Urothelium cell line (cell line): ENCODE measurements around the gene GPR153.

Source experiments
- DNase-seq: peaks from one replicate; pipeline ENCODE4 v3.0.0; 2011; ENCODE audit warnings: low spot score, mixed read lengths
- FAIRE-seq: peaks from 2 replicates; lab custom pipeline; 2011; peaks lifted over from hg19 to GRCh38; lab: Jason Lieb, UNC

The GPR153 gene

GRCh38 chr1:6271006-6271405 is 10.1 kb upstream of the GPR153 start:
- FAIRE-seq (no peak), DNase-seq (no peak)

DNA sequence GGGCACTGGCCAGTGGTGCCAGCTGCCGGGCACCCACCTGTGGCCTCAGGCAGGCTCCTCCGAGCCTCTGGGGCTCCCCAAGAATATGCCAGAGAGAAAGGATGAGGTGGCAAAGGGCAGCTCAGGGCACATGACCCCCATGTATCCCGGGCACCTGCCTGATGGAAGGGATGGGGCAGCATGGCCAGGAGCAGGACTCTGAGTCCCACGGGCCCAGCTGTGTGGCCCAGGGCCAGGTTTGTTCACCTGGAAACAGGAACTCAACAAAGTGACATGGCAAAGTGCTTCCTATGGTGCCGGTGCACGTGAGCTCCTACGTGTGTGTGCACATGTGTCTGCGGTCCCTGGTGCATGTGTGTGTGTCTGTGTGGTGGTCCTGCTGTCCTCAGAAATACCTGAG is 9.5 kb upstream of the GPR153 start:
- FAIRE-seq, result no peak

GRCh38 chr1:6269720-6270400 is 9.0 kb upstream of the GPR153 start:
- DNase-seq (no peak), FAIRE-seq (no peak)

More for the DNA sequence above, 9.5 kb upstream of the GPR153 start:
- no peak for DNase-seq

- FAIRE-seq, result no peak
- DNase-seq, result no peak
Observed at GRCh38 chr1:6269296-6269695, 8.4 kb upstream of the GPR153 start.

DNA sequence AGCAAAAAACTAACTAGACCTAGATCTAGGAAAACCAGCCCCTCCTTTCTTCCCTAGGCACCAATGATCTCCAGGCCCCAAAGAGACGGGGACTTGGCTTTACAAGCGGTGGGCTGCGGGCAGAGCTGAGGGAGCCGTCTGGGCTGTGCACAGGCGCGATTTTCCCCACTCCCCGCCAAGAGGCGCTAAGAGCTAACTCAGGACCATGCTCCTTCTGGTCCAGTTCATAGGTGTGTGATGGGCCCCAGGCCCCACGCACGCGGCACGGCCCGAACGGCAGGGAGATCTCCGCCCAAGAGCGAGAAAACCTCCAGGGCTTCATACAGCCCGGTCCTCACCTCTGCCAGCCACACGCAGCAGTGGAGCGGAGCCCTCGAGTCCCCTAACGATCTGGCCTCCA is 7.5 kb upstream of the GPR153 start:
- FAIRE-seq (no peak), DNase-seq (no peak)

DNA sequence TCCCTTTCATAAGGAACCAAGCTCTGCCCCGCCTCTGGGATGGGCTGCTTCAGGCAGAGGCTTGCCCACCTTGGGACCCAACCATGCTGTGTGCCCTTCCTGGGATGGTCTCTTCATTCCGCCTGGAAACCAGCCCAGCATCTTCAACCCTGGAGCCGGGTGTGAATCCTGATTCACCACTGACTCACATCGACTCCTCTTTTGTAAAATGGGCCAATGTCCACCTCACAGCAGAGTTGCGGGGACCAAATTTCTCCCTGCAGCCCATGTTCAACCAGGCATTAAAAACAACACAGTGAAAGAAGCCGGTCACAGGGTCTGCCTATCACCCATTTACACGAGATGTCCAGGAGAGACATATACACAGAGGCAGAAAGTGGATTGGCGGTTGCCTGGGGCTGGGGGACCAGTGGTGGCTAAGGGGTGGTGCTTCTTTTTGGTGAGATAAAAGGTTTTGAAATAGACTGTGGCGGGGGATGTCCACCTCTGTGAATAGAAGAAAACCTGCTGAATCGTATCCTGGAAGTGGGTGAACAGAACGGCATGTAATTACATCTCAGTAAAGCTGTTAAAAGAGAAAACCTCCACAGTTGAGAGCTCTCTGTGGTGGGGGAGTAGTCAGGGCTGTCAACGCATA is 6.9 kb upstream of the GPR153 start:
- FAIRE-seq, result no peak

DNA sequence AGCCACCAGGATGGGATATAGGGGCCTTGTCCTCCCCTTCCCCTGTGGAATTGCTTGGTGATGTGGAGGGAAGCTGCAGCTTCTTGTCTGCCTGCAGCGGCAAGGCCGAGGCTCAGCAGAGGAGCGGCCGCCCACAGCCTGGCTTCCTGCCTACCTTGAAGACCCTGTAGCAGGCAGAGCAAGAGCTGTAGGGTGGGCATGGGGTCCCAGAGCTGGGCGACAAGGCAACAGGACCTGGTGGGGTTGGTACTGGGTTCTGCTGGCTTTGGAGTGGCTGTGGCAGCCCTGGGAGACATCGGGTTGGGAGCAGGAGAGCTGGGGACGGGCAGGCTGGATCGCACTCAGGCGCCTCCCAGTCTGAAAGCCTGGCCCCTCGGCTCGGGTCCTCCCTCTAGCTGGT is 5.7 kb upstream of the GPR153 start:
- no peak for FAIRE-seq

More for the DNA sequence above, 6.9 kb upstream of the GPR153 start:
- no peak for DNase-seq

GRCh38 chr1:6265151-6265550 is 4.3 kb upstream of the GPR153 start:
- no peak for FAIRE-seq

More for the DNA sequence above, 5.7 kb upstream of the GPR153 start:
- DNase-seq, result no peak

DNA sequence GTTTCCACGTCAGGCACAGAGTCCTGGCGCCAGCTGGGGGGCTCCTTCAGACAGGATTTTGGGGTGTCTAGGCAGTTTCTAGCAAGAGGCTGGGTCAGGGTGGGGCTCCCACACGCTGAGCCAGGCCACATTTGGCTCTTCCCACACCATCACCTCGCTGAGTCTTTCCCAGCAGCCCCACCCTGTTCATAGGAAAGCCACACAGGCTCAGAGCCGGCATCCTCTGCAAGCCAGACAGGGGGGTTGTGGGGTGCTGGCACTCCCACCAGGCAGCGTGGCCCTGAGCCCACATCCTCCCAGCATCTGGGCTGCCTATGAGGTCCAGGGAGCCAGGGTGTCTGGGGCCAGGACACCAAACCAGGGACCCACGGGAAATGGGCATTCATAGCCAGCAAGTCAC is 2.8 kb upstream of the GPR153 start:
- FAIRE-seq (no peak), DNase-seq (no peak)

More at GRCh38 chr1:6265151-6265550, 4.3 kb upstream of the GPR153 start:
- DNase-seq, result no peak

DNA sequence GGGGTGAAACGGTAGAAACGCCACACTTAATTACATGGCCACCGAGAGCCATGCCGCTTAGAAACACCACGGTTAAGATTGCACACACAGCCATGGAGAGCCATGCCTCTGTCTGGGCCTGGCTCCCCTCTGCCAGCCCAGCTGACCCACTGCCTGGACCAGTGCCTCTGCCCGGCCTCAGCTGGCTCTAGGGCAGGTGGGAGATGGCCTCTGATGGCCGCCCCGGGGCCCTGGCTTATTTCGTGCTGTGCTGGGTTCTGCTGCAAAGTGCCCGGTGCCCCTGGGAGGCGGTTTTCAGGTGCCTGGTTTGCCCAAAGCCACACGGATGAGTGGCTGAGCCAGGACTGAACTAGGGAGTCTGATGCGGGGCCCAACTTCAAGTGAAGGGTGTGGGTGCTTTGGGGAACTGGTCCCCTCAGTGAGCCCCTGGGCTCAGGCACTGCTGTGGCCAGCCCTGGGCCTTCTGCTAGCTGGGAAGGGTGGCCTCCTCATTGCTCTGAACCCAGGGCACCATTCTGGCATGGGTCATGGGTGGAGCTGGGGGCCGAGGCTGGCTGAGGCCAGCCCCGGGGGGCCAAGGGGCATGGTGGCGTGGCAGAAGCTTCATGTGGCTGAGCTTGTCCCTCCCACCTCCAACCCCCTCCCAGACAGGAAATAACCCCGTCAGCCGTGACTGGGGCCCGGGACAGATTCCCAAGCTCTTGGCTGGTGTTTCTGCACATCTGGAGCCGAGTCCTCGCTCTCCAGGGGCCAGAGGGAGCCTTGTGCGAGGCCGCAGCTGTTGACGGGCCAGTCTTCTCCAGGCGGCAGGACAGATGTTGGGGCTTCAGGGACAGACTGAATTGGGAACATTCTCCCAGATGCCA is 1.9 kb upstream of the GPR153 start:
- no peak for DNase-seq
- no peak for FAIRE-seq

- DNase-seq (no peak), FAIRE-seq (no peak)
Observed at GRCh38 chr1:6261615-6261995, 707 bp upstream of the GPR153 start.

DNA sequence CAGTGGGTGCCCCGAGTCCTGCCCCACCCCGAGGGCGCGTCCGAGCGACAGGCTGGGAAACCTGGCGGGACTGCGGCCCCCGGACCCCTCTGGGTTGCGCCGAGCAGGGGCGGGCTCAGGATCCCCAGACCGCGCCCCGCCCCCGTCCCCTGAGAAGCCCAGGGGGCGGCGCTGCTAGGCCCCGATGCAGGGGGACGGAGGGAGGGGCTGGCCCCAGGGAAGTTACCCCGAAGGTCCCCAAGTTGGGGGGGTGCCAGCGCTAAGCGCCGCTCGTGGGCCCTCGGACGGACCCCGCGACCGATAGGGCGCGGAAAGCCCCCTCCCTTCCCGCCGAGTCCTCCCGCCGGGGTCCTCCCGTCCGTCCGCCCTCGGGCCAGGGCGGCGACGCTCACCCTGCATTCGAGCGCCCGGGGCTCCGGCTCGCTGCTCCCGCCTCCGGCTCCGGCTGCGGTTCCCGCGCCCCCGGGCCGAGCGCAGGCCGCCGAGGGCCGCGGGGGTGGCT is 414 bp downstream of the GPR153 start:
- FAIRE-seq, result no peak

DNA sequence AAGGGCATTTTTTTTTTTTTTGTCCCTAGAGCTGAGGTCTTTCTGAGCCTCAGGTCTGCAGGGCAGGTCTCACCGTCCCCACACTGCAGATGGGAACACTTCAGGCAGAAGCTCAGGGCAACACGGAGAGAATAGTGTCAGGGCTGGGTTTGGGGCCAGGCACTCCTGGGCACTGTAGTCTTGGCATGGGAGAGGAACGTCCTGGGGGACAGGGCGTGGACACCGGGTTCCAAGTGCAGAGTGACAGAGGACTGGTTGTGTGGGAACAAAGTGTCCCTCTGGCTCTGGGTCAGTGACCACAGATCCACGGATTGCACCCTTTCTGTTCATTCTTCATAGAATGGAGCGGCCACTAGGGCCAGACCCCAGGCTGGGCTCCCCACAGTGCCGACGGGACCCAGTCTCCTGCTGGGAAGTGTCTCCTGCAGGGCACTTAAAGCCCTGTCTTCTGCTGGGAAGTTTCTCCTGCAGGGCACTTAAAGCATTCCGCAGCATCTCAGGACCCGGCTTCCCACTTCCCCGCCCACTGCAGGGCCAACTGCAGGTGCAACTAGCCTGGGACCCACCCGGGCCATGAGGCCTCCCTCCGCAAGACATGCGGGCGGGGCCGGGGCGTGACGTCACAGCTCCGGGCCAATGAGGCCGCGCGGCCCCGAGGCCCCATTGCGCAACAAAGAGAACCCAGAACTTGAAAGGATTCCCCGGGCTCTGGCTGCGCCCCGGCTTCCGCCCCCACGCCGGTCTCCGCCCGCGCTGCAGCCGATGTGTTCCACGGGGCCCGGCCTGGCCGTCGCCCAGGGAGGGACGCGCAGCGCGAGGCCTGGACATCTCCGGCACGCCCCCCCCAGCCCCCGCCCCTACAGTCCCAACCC is 1.2 kb downstream of the GPR153 start:
- no peak for FAIRE-seq
- peak; percentile 85 for DNase-seq

More for the DNA sequence above, 414 bp downstream of the GPR153 start:
- DNase-seq, result peak; percentile 52

- no peak for FAIRE-seq
- no peak for DNase-seq
Observed at GRCh38 chr1:6258675-6259074, 2.2 kb downstream of the GPR153 start.

GRCh38 chr1:6257541-6258069 is 3.3 kb downstream of the GPR153 start:
- FAIRE-seq (no peak), DNase-seq (no peak)

DNA sequence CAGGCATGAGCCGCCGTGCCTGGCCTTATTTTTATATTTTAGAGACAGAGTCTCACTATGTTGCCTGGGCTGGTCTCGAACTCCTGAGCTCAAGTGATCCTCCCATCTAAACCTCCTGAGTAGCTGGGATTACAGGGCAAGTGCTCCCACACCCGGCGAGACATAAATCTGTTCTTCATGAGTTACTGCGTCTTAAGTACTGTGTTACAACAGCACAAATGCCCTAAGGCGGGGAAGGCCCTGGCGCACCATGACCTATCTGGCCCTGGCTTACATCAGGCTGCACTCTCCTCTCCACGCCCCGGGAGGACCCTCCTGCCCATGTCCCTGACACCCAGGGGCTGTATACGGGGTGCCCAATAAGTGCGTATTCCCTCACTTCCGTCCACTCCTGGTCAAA is 4.3 kb downstream of the GPR153 start:
- DNase-seq (no peak), FAIRE-seq (no peak)

DNA sequence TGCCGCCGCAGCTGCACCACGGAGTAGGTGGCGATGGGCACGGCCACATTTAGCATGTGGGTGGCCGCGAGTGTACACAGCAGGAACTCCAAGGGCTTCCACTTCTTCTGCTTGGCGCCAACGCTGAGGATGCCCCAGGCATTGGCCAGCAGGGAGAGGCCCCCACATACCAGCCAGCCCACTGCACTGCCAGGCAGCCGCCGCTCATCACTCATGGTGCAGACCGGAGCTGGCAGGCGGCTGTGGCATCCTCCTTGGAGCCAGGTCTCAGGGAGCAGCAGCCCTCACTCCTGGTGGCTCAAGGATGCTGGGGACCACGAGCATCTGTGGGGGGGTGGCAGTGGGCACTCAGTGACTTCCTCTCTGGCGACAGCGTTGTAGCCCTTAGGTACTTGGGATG is 6.2 kb downstream of the GPR153 start:
- no peak for FAIRE-seq
- DNase-seq, result no peak

DNA sequence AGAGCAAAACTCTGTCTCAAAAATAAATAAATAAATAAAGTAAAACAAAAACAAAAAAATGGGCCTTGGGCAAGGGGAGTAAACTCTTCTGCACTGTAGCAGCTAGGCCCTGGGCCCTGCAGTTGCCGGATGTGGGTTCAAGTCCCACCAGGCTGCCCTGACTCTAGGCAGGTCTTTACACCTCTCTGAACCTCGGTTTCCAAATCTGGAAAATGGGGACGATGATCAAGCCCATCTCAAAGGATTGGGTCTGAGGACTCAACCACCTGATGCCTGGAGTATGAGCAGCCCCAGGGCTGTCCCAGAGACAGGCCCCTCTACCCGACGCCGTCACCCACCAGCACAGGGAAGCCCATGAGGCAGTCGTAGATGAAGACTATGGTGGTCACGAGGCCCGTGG is 7.5 kb downstream of the GPR153 start:
- DNase-seq (no peak), FAIRE-seq (no peak)

GRCh38 chr1:6252374-6252710 is 8.6 kb downstream of the GPR153 start:
- FAIRE-seq, result no peak
- DNase-seq, result no peak

DNA sequence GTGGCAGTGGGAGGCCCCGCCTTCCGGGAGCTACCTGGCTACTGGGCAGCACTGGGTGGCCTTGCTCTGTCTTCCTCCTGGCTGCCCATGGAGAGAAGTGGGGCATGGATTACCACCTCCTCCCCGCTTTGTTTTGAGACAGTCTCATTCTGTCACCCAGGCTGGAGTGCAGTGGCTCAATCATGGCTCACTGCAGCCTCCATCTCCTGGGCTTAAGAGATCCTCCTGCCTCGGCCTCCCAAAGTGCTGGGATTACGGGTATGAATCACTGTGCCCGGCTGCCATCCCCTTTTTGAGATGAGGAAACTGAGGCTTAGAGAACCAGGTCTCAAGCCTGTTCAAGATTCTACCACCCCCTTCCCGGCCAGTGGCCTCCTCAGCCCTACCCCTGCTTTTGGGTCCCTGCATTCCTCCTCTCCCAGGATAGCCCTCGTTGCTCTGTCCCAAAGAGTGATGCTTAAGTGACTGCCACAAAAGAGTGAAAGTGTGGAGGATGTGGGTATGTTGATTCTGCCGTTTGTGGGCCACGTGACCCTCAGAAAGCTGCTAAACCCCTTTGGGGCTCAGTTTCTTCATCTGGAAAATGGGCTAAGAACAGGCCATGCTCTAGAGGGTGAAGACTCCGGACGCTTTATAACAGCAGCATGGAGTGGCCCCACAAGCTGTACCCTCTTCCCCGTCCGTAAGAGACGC is 9.1 kb downstream of the GPR153 start:
- no peak for FAIRE-seq

More for the DNA sequence above, 9.1 kb downstream of the GPR153 start:
- no peak for DNase-seq
